ENCODE results near the gene SIK2.

- TF ChIP-seq EP300 (conservative IDR thresholded peaks at IDR 0.05; ENCODE audit: poor library complexity, severe bottlenecking) (no peak), REST (IDR thresholded peaks at IDR 0.05; ENCODE audit: borderline replicate concordance) (no peak), SMC3 (conservative IDR thresholded peaks at IDR 0.05; ENCODE audit: poor library complexity) (no peak), POLR2AphosphoS5 (IDR thresholded peaks at IDR 0.05) (no peak), MXI1 (conservative IDR thresholded peaks at IDR 0.05; ENCODE audit: poor library complexity, severe bottlenecking) (no peak), EZH2 (IDR thresholded peaks at IDR 0.05; ENCODE audit: borderline replicate concordance, insufficient read depth, low read length, poor library complexity, severe bottlenecking) (no peak)
- TF ChIP-seq, protein P1, sequence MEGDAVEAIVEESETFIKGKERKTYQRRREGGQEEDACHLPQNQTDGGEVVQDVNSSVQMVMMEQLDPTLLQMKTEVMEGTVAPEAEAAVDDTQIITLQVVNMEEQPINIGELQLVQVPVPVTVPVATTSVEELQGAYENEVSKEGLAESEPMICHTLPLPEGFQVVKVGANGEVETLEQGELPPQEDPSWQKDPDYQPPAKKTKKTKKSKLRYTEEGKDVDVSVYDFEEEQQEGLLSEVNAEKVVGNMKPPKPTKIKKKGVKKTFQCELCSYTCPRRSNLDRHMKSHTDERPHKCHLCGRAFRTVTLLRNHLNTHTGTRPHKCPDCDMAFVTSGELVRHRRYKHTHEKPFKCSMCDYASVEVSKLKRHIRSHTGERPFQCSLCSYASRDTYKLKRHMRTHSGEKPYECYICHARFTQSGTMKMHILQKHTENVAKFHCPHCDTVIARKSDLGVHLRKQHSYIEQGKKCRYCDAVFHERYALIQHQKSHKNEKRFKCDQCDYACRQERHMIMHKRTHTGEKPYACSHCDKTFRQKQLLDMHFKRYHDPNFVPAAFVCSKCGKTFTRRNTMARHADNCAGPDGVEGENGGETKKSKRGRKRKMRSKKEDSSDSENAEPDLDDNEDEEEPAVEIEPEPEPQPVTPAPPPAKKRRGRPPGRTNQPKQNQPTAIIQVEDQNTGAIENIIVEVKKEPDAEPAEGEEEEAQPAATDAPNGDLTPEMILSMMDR (IDR thresholded peaks at IDR 0.05; ENCODE audit: poor library complexity, severe bottlenecking), result no peak
These were observed 47.0 kb upstream of the SIK2 start for GRCh38 chr11:111555255-111555654.

All from neural cell (in vitro differentiated cells).